Breast epithelium (tissue), 3 donors: ENCODE measurements around the gene MRC2.

Source experiments
- POLR2A ChIP-seq: fragments of 450-650 bp; IDR thresholded peaks from one replicate; pipeline ENCODE4 v1.6.1; 2016; ENCODE audit warnings: antibody characterized with exemption, mild to moderate bottlenecking, moderate library complexity
- POLR2AphosphoS5 ChIP-seq, 3 donors: sonication (generic); formaldehyde crosslinking; IDR thresholded peaks; one replicate each; pipeline ENCODE4 v1.6.1; 2017; ENCODE audit warnings: antibody characterized with exemption in 3 of 3
- TF ChIP-seq, protein P1 (sequence below), 3 donors: fragments of 450-650 bp; IDR thresholded peaks; one replicate each; pipeline ENCODE4 v1.5.1; 2016 to 2017; ENCODE audit warnings: antibody characterized with exemption in 3 of 3, mild to moderate bottlenecking in 3 of 3, moderate library complexity in 3 of 3

- TF ChIP-seq, protein P1, sequence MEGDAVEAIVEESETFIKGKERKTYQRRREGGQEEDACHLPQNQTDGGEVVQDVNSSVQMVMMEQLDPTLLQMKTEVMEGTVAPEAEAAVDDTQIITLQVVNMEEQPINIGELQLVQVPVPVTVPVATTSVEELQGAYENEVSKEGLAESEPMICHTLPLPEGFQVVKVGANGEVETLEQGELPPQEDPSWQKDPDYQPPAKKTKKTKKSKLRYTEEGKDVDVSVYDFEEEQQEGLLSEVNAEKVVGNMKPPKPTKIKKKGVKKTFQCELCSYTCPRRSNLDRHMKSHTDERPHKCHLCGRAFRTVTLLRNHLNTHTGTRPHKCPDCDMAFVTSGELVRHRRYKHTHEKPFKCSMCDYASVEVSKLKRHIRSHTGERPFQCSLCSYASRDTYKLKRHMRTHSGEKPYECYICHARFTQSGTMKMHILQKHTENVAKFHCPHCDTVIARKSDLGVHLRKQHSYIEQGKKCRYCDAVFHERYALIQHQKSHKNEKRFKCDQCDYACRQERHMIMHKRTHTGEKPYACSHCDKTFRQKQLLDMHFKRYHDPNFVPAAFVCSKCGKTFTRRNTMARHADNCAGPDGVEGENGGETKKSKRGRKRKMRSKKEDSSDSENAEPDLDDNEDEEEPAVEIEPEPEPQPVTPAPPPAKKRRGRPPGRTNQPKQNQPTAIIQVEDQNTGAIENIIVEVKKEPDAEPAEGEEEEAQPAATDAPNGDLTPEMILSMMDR (IDR thresholded peaks at IDR 0.05), result no peak
- TF ChIP-seq POLR2A, result no peak
- TF ChIP-seq POLR2AphosphoS5 (IDR thresholded peaks at IDR 0.05), result no peak
Observed at GRCh38 chr17:62664336-62665120, 37.1 kb downstream of the MRC2 start.
